ENCODE results near the gene XCR1.
"Not testable (repeated sequence)": the region's sequence is repeated elsewhere in the genome, so short reads cannot be mapped to it uniquely, and the experiment has no call there.

XCR1 gene

GRCh38 chr3:46038071-46038470, 10.8 kb upstream of the XCR1 start:
- DNase-seq: not testable (repeated sequence)

- no peak for DNase-seq
Measured at GRCh38 chr3:46036191-46036590, 8.9 kb upstream of the XCR1 start.

GRCh38 chr3:46031747-46032146, 4.5 kb upstream of the XCR1 start:
- DNase-seq: no peak

GRCh38 chr3:46031269-46031668, 4.0 kb upstream of the XCR1 start:
- no peak for DNase-seq

GRCh38 chr3:46030626-46031025, 3.3 kb upstream of the XCR1 start:
- no peak for DNase-seq

GRCh38 chr3:46029953-46030543, 2.8 kb upstream of the XCR1 start:
- no peak for DNase-seq

GRCh38 chr3:46027736-46028397, 584 bp upstream of the XCR1 start:
- DNase-seq: no peak

- DNase-seq: no peak
Measured at GRCh38 chr3:46025139-46025538, 2.1 kb downstream of the XCR1 start.

GRCh38 chr3:46024131-46024530, 3.2 kb downstream of the XCR1 start:
- no peak for DNase-seq

GRCh38 chr3:46022909-46023785, 4.1 kb downstream of the XCR1 start:
- no peak for DNase-seq

GRCh38 chr3:46021516-46021915, 5.8 kb downstream of the XCR1 start:
- DNase-seq: no peak

GRCh38 chr3:46020766-46021510, 6.3 kb downstream of the XCR1 start:
- DNase-seq: no peak

GRCh38 chr3:46019707-46020106, 7.6 kb downstream of the XCR1 start:
- no peak for DNase-seq

- DNase-seq: no peak
Measured at GRCh38 chr3:46017720-46018119, 9.6 kb downstream of the XCR1 start.

GRCh38 chr3:46013316-46014094, 13.8 kb downstream of the XCR1 start:
- DNase-seq: no peak

- DNase-seq: no peak
Measured at GRCh38 chr3:46012246-46012645, 15.0 kb downstream of the XCR1 start.

- DNase-seq: no peak
Measured at GRCh38 chr3:46010519-46011113, 16.7 kb downstream of the XCR1 start.

- no peak for DNase-seq
Measured at GRCh38 chr3:46008058-46008457, 19.2 kb downstream of the XCR1 start.

GRCh38 chr3:46007280-46007679, 20.0 kb downstream of the XCR1 start:
- no peak for DNase-seq

- DNase-seq: no peak
Measured at GRCh38 chr3:46006238-46007032, 20.8 kb downstream of the XCR1 start.

GRCh38 chr3:46003706-46004105, 23.6 kb downstream of the XCR1 start:
- DNase-seq: not testable (repeated sequence)
